Mesenchymal stem cell (in vitro differentiated cells and primary cell): Measurements from ENCODE around the gene FRAS1.

ENCODE experiments used
- DNase-seq: peaks from one replicate; pipeline ENCODE4 v3.0.0-alpha.2; 2013
- H2AFZ ChIP-seq: one replicate; pipeline ENCODE4 v1.6.1; 2013; ENCODE audit warnings: low read depth, mild to moderate bottlenecking, control low read depth, inconsistent platforms, low read length, moderate library complexity
- H2AK5ac ChIP-seq: 2 replicates; pipeline ENCODE4 v1.6.1; 2013; ENCODE audit warnings: low read length, moderate library complexity, mild to moderate bottlenecking, inconsistent platforms; ENCODE audit not compliant: severe bottlenecking
- H2BK120ac ChIP-seq: one replicate; pipeline ENCODE4 v1.6.1; 2013; ENCODE audit warnings: low read depth, mild to moderate bottlenecking, inconsistent platforms, low read length, moderate library complexity
- H2BK12ac ChIP-seq, 2 experiments: one replicate each; pipeline ENCODE4 v1.6.1; 2013; ENCODE audit warnings: inconsistent platforms in 2 of 2, low read length in 2 of 2, mild to moderate bottlenecking in 2 of 2, moderate library complexity in 2 of 2, control low read depth in 1 of 2
- H2BK15ac ChIP-seq: one replicate; pipeline ENCODE4 v1.6.1; 2013; ENCODE audit warnings: mild to moderate bottlenecking, low read depth, inconsistent platforms; ENCODE audit not compliant: poor library complexity, severe bottlenecking
- H2BK5ac ChIP-seq: 2 replicates; pipeline ENCODE4 v1.6.1; 2013; ENCODE audit warnings: low read depth, mild to moderate bottlenecking, low read length, control low read depth, inconsistent platforms; ENCODE audit not compliant: poor library complexity, severe bottlenecking
- H3K14ac ChIP-seq, 2 experiments: one replicate each; pipeline ENCODE4 v1.6.1; 2013; ENCODE audit warnings: inconsistent platforms in 2 of 2, low read length in 2 of 2, control low read depth in 1 of 2, mild to moderate bottlenecking in 1 of 2, moderate library complexity in 1 of 2
- H3K18ac ChIP-seq, 2 experiments: one replicate each; pipeline ENCODE4 v1.6.1; 2013; ENCODE audit warnings: inconsistent platforms in 2 of 2, low read length in 2 of 2, control low read depth in 1 of 2, low read depth in 1 of 2, mild to moderate bottlenecking in 1 of 2
- H3K23ac ChIP-seq, 2 experiments: one replicate each; pipeline ENCODE4 v1.6.1; 2013; ENCODE audit warnings: inconsistent platforms in 2 of 2, low read length in 2 of 2, mild to moderate bottlenecking in 2 of 2, moderate library complexity in 2 of 2, control low read depth in 1 of 2
- H3K27ac ChIP-seq: 2 replicates; pipeline ENCODE4 v1.5.1; 2013; ENCODE audit warnings: mild to moderate bottlenecking, moderate library complexity, low read length, control low read depth, inconsistent platforms; ENCODE audit not compliant: poor library complexity, severe bottlenecking
- H3K27me3 ChIP-seq, 2 experiments: 2 replicates each; pipeline versions ENCODE4 v1.6.1 to v1.7.0; 2013; ENCODE audit warnings: low read length in 2 of 2, mild to moderate bottlenecking in 2 of 2, moderate library complexity in 2 of 2, control low read depth in 1 of 2, inconsistent platforms in 1 of 2; ENCODE audit not compliant: control insufficient read depth in 1 of 2, insufficient read depth in 1 of 2
- H3K36me3 ChIP-seq, 2 experiments: 2 replicates each; pipeline versions ENCODE4 v1.6.1 to v1.7.0; 2013; ENCODE audit warnings: low read length in 2 of 2, control low read depth in 1 of 2, inconsistent platforms in 1 of 2, low read depth in 1 of 2, mild to moderate bottlenecking in 1 of 2; ENCODE audit not compliant: insufficient read depth in 2 of 2, control insufficient read depth in 1 of 2
- H3K4ac ChIP-seq, 2 experiments: one replicate each; pipeline ENCODE4 v1.6.1; 2013; ENCODE audit warnings: inconsistent platforms in 2 of 2, low read length in 2 of 2, mild to moderate bottlenecking in 2 of 2, moderate library complexity in 2 of 2, control low read depth in 1 of 2, low read depth in 1 of 2
- H3K4me1 ChIP-seq: 2 replicates; pipeline ENCODE4 v1.6.1; 2013; ENCODE audit warnings: low read depth, low read length, control low read depth; ENCODE audit not compliant: control insufficient read depth, insufficient read depth
- H3K4me2 ChIP-seq: 2 replicates; pipeline ENCODE4 v1.6.1; 2013; ENCODE audit warnings: low read length, mild to moderate bottlenecking, inconsistent platforms; ENCODE audit not compliant: poor library complexity, severe bottlenecking
- H3K4me3 ChIP-seq, 2 experiments: 2 replicates each; pipeline versions ENCODE4 v1.5.1 to v1.7.0; 2013; ENCODE audit warnings: low read length in 2 of 2, mild to moderate bottlenecking in 2 of 2, control low read depth in 1 of 2, low read depth in 1 of 2; ENCODE audit not compliant: insufficient read depth in 1 of 2
- H3K79me1 ChIP-seq: replicated peaks from 2 replicates; pipeline ENCODE4 v1.6.1; 2013; ENCODE audit warnings: mild to moderate bottlenecking, control low read depth, low read length, inconsistent platforms; ENCODE audit not compliant: poor library complexity, severe bottlenecking
- H3K9ac ChIP-seq: 2 replicates; pipeline ENCODE4 v1.7.0; 2013; ENCODE audit warnings: mild to moderate bottlenecking, low read length, moderate library complexity
- H3K9me3 ChIP-seq: 2 replicates; pipeline ENCODE4 v1.7.0; 2013; ENCODE audit warnings: mild to moderate bottlenecking, low read length; ENCODE audit not compliant: control insufficient read depth
- H4K8ac ChIP-seq: one replicate; pipeline ENCODE4 v1.6.1; 2013; ENCODE audit warnings: inconsistent platforms, mild to moderate bottlenecking, low read length, moderate library complexity
- H4K91ac ChIP-seq: one replicate; pipeline ENCODE4 v1.6.1; 2013; ENCODE audit warnings: mild to moderate bottlenecking, low read length, inconsistent platforms
- WGBS: methylation state at CpG from one replicate; pipeline ENCODE4 v1.1.7; 2013; ENCODE audit warnings: mixed read lengths; 5-methylcytosine and 5-hydroxymethylcytosine counted together

FRAS1 gene

DNA sequence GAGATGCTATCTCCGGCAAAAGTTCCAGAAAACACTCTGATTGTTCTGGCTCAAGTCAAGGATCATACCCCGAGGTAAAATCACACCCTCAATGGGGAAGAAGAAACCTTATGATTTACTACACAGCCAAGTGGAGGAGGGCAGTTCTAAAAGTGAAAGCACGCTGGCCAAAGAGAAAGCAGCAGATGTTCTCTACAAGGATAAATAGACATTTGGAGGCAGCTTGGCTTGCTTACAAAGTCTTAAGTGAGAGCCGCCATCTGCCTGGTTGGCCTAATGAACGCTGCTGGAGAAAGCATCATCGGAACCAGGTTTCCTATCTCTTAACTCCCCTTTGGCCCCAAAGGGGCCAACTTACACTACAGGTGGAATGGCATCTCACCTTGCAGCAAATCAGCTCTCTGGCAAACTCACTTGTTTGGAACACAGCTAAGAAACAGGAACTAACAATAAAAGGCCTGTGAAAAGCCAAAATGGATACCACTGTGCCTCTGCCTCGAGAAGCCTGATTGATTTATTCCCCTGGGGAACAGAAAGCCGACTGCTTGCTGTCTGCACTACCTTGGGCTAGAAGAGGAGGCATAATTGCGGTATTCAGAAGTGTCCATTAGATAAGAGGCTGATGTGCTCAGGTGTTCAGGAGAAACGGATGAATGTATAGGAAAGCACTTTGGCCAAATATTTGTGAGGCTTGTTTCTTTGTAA lies 22.8 kb downstream of the FRAS1 start:
- Histone ChIP-seq H4K8ac (no peak overlapping the region), H2BK120ac (no peak overlapping the region), H3K14ac (no peak overlapping the region), H2AK5ac (no peak overlapping the region), H2AFZ (no peak overlapping the region), H3K27ac (no peak overlapping the region), H3K4me1 (no peaks in the 10 kb centered on the region), H3K4me2 (no peak overlapping the region), H2BK12ac (no peak overlapping the region), H3K4ac (no peak overlapping the region), H4K91ac (no peak overlapping the region), H3K27me3 (no peaks in the 10 kb centered on the region), H3K36me3 (no peaks in the 10 kb centered on the region), H3K9ac (no peak overlapping the region), H2BK5ac (no peak overlapping the region), H3K23ac (no peak overlapping the region), H3K18ac (no peak overlapping the region), H3K9me3 (no peaks in the 10 kb centered on the region), H3K4me3 (peak overlapping the region in 1 of 2 experiments; percentile 13), H2BK15ac (no peak overlapping the region), H3K79me1 (no peaks in the 10 kb centered on the region)
- WGBS = 64% methylated on average over 7 of the region's 10 CpGs
- no peak for DNase-seq

DNA sequence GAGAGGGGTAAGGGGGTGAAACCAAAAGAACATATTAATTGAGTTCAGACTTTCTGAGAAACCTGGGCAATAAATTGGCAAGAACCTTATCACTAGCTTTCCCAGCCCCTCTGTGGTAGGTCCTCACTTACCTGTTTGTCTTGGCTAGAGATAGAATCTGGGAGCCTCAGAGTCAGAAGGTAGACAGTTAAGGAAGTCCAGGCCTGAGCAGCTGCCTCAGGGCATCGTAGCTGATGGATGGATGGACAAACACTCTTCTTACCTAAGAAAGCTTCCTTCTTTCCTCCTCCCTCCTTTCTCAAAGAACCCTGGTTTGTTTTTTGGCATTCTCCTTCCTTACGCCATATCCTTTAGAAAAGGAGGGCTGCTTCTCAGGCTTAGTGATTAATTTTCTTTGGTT lies 24.4 kb downstream of the FRAS1 start:
- no peak overlapping the region for H2BK120ac ChIP-seq
- H3K18ac ChIP-seq = no peak overlapping the region
- H3K4ac ChIP-seq = no peak overlapping the region
- no peak overlapping the region for H2AK5ac ChIP-seq
- H2BK15ac ChIP-seq = no peak overlapping the region
- H3K23ac ChIP-seq = no peak overlapping the region
- no peaks in the 10 kb centered on the region for H3K9me3 ChIP-seq
- H3K27ac ChIP-seq = no peak overlapping the region
- no peaks in the 10 kb centered on the region for H3K27me3 ChIP-seq
- no peak overlapping the region for H2BK12ac ChIP-seq
- no peak overlapping the region for H4K91ac ChIP-seq
- H3K4me2 ChIP-seq = no peak overlapping the region
- no peak overlapping the region for H3K4me3 ChIP-seq
- no peaks in the 10 kb centered on the region for H3K79me1 ChIP-seq
- H2AFZ ChIP-seq = no peak overlapping the region
- H3K36me3 ChIP-seq = no peaks in the 10 kb centered on the region
- no peak overlapping the region for H3K9ac ChIP-seq
- no peak for DNase-seq
- no peaks in the 10 kb centered on the region for H3K4me1 ChIP-seq
- H3K14ac ChIP-seq = no peak overlapping the region
- no peak overlapping the region for H4K8ac ChIP-seq
- WGBS = 71% methylated on average over 1 of the region's 2 CpGs
- no peak overlapping the region for H2BK5ac ChIP-seq

DNA sequence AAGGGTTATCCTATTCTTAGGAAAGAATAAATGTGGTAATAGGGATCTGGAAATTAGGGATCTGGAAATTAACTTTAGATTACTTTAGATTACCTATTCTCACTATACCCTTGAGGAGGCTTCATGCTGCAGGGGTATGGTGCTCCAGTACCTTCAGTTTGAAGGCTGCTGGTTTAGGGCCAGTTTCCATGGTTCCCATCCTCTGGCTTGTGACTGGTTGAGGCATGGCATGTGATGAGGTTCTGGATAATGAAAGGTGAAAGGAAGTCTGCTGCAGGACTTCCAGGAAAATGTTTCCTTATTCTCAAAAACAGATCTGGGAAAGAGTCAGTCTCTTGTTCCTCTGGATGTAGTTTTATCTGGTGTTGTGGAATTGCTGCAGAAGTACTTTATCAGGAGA lies 25.9 kb downstream of the FRAS1 start:
- Histone ChIP-seq H3K36me3 (no peaks in the 10 kb centered on the region), H3K18ac (no peak overlapping the region), H3K4me1 (no peaks in the 10 kb centered on the region), H3K4ac (no peak overlapping the region), H2AK5ac (no peak overlapping the region), H4K8ac (no peak overlapping the region), H3K23ac (no peak overlapping the region), H3K4me3 (no peak overlapping the region), H3K4me2 (no peak overlapping the region), H2BK15ac (no peak overlapping the region), H3K27me3 (no peaks in the 10 kb centered on the region), H3K9ac (no peak overlapping the region), H2BK12ac (no peak overlapping the region), H3K9me3 (no peaks in the 10 kb centered on the region), H2BK5ac (no peak overlapping the region), H3K14ac (no peak overlapping the region), H2AFZ (no peak overlapping the region), H2BK120ac (no peak overlapping the region), H3K79me1 (no peaks in the 10 kb centered on the region), H4K91ac (no peak overlapping the region), H3K27ac (no peak overlapping the region)
- DNase-seq = no peak

DNA sequence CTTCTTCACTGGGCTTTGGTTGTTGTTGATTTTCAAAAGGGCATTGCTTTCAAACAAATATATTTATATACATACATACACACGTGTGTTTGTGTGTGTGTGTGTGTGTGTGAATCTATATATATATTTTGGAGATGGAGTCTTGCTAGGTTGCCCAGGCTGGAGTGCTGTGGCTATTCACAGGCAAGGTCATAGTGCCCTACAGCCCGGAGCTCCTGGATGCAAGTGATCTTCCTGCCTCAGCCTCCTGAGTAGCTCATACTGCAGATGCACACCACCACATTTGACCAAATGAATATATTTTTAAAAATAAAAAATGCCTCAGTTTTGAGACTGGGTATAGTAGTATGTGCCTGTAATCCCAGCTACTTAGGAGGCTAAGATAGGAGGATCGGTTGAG lies 34.4 kb downstream of the FRAS1 start:
- H2BK5ac ChIP-seq = no peak overlapping the region
- H3K36me3 ChIP-seq = no peaks in the 10 kb centered on the region
- H4K91ac ChIP-seq = no peak overlapping the region
- 69% methylated on average over 2 of the region's 3 CpGs for WGBS
- H3K79me1 ChIP-seq = no peaks in the 10 kb centered on the region
- no peak overlapping the region for H2BK12ac ChIP-seq
- no peak overlapping the region for H2AK5ac ChIP-seq
- H3K4me2 ChIP-seq = no peak overlapping the region
- H3K4me3 ChIP-seq = no peak overlapping the region
- H2AFZ ChIP-seq = no peak overlapping the region
- no peaks in the 10 kb centered on the region for H3K27me3 ChIP-seq
- no peaks in the 10 kb centered on the region for H3K4me1 ChIP-seq
- H3K9ac ChIP-seq = no peak overlapping the region
- no peak overlapping the region for H4K8ac ChIP-seq
- no peak overlapping the region for H3K4ac ChIP-seq
- H3K9me3 ChIP-seq = no peaks in the 10 kb centered on the region
- no peak overlapping the region for H2BK120ac ChIP-seq
- H3K27ac ChIP-seq = no peak overlapping the region
- H3K18ac ChIP-seq = no peak overlapping the region
- no peak overlapping the region for H2BK15ac ChIP-seq
- no peak overlapping the region for H3K23ac ChIP-seq
- no peak for DNase-seq
- no peak overlapping the region for H3K14ac ChIP-seq
